ENCODE measurements around the gene ADAM23. TPM values are rescaled to one million over a fixed set of nuclear protein-coding genes. Genes with fewer than 3 reads are reported as not detected.

Gene ADAM23
- total RNA-seq, 4 donors from 2014 or later, result 0.20 to 3.0 (median 0.65) TPM

DNA sequence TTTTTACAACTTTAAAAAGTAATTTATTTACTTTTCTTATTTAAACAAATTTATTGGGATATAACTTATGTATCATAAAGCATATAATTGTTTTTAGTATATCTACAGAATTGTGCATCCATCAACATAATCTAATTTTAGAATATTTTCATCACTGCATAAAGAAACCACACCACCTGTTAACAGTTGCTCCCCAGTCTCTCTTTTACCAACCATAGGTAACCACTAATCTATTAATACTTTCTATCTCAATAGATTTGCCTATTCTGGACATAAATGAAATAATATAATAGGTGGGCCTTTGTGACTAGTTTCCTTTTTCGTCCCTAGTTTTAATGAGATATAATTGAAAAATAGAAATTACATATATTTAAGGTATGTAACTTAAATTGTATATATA lies 90.6 kb downstream of the ADAM23 start:
- Histone ChIP-seq H3K4me3 (replicated peaks in 1 of 3) (no peak overlapping the region), H3K4me1 (no peaks in the 10 kb centered on the region), H3K27ac (no peak overlapping the region), H3K36me3 (no peaks in the 10 kb centered on the region), H3K27me3 (no peaks in the 10 kb centered on the region), H3K9me3 (no peaks in the 10 kb centered on the region)
- no peak for DNase-seq
- intact Hi-C loops (cut with DNase I), result no loop called here
- 89 to 90% methylated on average over 1 of the region's 1 CpG for WGBS, 2 donors
- TF ChIP-seq, protein P1, sequence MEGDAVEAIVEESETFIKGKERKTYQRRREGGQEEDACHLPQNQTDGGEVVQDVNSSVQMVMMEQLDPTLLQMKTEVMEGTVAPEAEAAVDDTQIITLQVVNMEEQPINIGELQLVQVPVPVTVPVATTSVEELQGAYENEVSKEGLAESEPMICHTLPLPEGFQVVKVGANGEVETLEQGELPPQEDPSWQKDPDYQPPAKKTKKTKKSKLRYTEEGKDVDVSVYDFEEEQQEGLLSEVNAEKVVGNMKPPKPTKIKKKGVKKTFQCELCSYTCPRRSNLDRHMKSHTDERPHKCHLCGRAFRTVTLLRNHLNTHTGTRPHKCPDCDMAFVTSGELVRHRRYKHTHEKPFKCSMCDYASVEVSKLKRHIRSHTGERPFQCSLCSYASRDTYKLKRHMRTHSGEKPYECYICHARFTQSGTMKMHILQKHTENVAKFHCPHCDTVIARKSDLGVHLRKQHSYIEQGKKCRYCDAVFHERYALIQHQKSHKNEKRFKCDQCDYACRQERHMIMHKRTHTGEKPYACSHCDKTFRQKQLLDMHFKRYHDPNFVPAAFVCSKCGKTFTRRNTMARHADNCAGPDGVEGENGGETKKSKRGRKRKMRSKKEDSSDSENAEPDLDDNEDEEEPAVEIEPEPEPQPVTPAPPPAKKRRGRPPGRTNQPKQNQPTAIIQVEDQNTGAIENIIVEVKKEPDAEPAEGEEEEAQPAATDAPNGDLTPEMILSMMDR (IDR thresholded peaks at IDR 0.05), result no peak
- no peak for TF ChIP-seq POLR2A (IDR thresholded peaks at IDR 0.05)

- Histone ChIP-seq H3K9me3 (no peaks in the 10 kb centered on the region), H3K27ac (no peak overlapping the region), H3K36me3 (no peaks in the 10 kb centered on the region), H3K4me3 (replicated peaks in 1 of 3) (no peak overlapping the region), H3K4me1 (no peaks in the 10 kb centered on the region), H3K27me3 (no peaks in the 10 kb centered on the region)
- no peak for DNase-seq
- TF ChIP-seq, protein P1 (IDR thresholded peaks at IDR 0.05), result no peak
- TF ChIP-seq POLR2A (IDR thresholded peaks at IDR 0.05), result no peak
- WGBS, 2 donors, result 84 to 88% methylated on average over 4 of the region's 4 CpGs
- intact Hi-C loops (cut with DNase I), result no loop called here
These were observed 92.1 kb downstream of the ADAM23 start for GRCh38 chr2:206535260-206535986.

DNA sequence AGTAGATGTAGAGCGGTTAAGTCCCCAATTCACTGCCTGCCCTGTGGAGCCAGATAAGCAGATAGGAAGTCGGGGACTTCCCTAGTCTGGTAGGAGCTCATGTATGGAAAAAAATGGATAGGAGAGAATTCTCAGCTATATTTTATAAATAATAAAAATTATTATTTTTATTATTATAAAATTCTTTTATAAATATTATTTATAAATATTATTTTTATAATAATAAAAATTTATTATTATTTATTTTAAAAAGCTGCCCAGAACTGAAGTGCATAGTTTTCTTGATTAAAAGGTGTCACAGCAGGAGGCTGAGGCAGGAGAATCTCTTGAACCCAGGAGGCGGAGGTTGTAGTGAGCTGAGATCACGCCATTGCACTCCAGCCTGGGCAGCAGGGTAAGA lies 97.4 kb downstream of the ADAM23 start:
- 91 to 94% methylated on average over 4 of the region's 4 CpGs for WGBS, 2 donors

DNA sequence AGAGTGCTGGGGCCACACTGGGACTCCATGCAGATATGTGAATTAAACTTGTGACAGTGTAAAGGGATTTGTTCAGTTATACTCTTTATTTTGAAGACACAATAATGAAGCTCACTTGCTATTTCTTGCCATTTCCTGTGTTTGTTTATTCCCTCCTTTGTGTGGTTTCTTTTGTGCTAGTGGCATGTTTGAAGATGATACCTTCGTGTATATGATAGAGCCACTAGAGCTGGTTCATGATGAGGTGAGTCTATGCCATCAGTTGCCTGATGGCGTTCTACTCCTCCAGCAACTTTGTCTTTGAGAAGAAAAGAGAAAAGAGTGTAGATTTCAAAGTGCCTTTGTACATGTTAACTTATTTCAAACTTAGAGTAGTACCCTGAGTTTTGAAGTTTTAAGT lies 99.7 kb downstream of the ADAM23 start:
- no peaks in the 10 kb centered on the region for H3K9me3 ChIP-seq
- no peak overlapping the region for H3K4me3 ChIP-seq (replicated peaks in 1 of 3)
- no peak for DNase-seq
- 75 to 82% methylated on average over 2 of the region's 2 CpGs for WGBS, 2 donors
- intact Hi-C loops (cut with DNase I), result no loop called here
- no peaks in the 10 kb centered on the region for H3K27me3 ChIP-seq
- H3K27ac ChIP-seq, result no peak overlapping the region
- no peaks in the 10 kb centered on the region for H3K36me3 ChIP-seq
- TF ChIP-seq, protein P1 (IDR thresholded peaks at IDR 0.05), result no peak
- no peak for TF ChIP-seq POLR2A (IDR thresholded peaks at IDR 0.05)
- no peaks in the 10 kb centered on the region for H3K4me1 ChIP-seq

More for the DNA sequence above, 97.4 kb downstream of the ADAM23 start:
- Histone ChIP-seq H3K4me1 (no peaks in the 10 kb centered on the region), H3K9me3 (no peaks in the 10 kb centered on the region), H3K4me3 (replicated peaks in 1 of 3) (no peak overlapping the region), H3K27me3 (no peaks in the 10 kb centered on the region), H3K36me3 (no peaks in the 10 kb centered on the region), H3K27ac (no peak overlapping the region)
- no peak for DNase-seq
- no peak for TF ChIP-seq POLR2A (IDR thresholded peaks at IDR 0.05)
- TF ChIP-seq, protein P1 (IDR thresholded peaks at IDR 0.05), result no peak
- intact Hi-C loops (cut with DNase I), result no loop called here

- Histone ChIP-seq H3K36me3 (no peaks in the 10 kb centered on the region), H3K4me3 (replicated peaks in 1 of 3) (no peak overlapping the region), H3K4me1 (no peaks in the 10 kb centered on the region), H3K27ac (no peak overlapping the region), H3K9me3 (no peaks in the 10 kb centered on the region), H3K27me3 (no peaks in the 10 kb centered on the region)
- no peak for DNase-seq
- 88 to 89% methylated on average over 5 of the region's 5 CpGs for WGBS, 2 donors
- intact Hi-C loops (cut with DNase I), result no loop called here
- no peak for TF ChIP-seq POLR2A (IDR thresholded peaks at IDR 0.05)
- TF ChIP-seq, protein P1 (IDR thresholded peaks at IDR 0.05), result no peak
These were observed 105.1 kb downstream of the ADAM23 start for GRCh38 chr2:206548383-206548782.

Data from thyroid gland (tissue), 4 donors.